CD4-positive, alpha-beta T cell treated with Interleukin-4 for 4 hours (primary cell): ENCODE measurements around the gene GSAP.
A peak's percentile ranks its signal among the peaks of the same experiment; 100 is the strongest.

Experiments
- DNase-seq: peaks from one replicate; pipeline ENCODE4 v3.0.0-alpha.2; 2020

The GSAP gene

DNA sequence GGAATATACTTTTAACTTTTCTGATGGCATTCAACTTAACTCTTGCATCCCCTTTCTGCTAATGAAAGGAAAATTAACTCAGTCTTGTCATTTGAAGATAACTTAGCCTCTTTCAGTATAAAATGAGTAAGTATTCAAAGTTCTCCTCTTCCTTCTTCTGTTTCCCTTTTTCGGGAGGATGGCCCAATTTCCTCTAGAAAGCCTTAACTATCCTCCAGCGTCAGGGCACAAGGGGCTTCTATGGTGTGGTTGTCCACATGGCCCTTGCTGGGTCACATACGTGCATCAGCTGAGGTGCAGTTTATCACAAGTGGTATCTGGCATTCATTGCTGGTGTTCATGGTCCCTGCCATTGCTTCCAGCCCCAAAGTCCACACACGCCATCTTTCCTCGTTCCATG is 17.8 kb upstream of the GSAP start:
- no peak for DNase-seq

- no peak for DNase-seq
These were observed 14.8 kb upstream of the GSAP start for GRCh38 chr7:77430927-77431326.

- DNase-seq: peak; percentile 24
These were observed 12.7 kb upstream of the GSAP start for GRCh38 chr7:77428777-77429231.

DNA sequence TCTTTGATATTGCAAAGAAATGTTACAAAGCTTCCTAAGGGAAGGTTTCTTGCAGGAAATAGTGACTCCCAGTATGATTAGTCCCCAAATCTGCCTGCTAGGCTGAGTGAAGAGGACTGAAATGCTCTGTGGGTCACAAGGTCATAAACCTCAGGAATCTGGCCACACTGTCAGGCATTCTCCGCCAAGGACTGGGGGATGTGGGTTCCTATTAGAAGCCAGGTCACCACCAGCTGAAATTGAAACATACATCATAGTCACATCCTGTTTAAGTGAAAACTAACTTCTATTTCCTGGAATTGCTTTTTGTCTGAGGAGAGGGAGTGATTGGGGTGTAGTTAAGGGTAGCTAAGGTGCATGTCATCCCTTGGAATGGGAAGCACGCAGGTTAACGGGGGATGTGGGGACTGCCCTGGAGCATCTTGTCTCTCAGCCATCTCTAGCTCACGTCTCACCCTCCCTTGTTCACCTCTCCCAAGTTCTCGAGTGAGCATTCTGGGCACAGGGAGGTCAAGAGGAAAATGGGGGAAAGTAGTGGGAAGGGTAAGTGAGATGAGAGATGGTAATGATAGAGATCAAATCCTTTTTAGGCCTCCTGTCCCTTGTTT is 12.0 kb upstream of the GSAP start:
- peak; percentile 14 for DNase-seq

DNA sequence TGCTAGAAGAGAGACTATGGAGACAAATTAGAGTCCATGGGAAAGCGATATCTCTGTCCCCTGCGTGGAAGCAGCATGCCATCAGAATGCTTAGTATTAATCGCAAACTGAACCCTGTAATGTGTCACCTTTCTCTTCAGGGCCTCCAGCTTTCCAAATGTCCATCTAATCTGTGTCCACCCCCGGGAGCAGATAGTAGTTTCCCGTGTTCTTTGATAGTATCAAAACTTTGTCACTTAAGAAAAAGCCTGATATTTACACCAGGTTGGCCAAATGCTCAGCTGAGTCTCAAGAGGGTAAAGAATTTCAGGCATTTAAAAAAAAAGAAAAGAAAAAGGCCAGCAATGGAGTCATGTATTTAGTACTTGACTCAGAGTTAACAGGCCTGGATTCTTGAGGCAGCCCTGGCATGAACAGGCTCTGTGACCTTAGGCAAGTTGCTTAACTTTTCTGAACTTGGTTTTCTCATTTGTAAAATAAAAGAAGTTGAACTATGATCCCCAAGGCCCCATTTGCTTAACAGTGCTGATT is 10.4 kb upstream of the GSAP start:
- no peak for DNase-seq

DNA sequence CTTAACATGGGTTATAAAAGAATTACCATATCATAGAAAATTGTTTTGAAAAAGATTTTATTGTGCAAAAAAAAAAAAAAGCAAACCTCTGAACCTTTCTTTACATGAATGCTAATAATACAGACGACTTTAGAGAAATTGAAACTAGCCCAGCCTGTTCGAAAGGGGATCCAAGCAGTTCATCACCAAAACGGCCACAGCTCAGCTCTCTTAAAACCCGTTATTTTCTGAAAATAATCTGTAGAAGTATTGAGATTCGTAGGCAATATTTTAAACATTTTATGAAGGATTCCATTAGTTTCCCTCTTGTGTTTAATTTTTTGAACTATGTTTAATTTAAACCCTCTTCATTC is 9.9 kb upstream of the GSAP start:
- DNase-seq: no peak

- no peak for DNase-seq
These were observed 9.2 kb upstream of the GSAP start for GRCh38 chr7:77425101-77426051.

DNA sequence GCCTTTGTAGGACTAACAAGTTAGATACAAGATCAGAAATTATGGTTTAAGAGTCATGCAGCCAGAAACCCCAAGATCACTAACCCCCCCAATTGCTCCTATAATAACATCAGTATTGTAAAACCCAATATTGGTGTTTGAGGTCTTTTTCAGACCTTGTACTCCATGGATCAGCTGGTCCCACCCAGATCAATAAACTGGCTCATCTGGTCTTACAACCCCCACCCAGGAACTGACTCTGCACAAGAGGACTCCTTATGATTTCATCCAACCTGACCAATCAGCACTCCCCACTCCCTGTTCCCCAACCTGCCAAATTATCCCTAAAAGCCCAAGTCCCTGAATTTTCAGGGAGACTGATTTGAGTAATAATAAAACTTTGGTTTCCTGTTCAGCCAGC is 6.4 kb upstream of the GSAP start:
- no peak for DNase-seq

DNA sequence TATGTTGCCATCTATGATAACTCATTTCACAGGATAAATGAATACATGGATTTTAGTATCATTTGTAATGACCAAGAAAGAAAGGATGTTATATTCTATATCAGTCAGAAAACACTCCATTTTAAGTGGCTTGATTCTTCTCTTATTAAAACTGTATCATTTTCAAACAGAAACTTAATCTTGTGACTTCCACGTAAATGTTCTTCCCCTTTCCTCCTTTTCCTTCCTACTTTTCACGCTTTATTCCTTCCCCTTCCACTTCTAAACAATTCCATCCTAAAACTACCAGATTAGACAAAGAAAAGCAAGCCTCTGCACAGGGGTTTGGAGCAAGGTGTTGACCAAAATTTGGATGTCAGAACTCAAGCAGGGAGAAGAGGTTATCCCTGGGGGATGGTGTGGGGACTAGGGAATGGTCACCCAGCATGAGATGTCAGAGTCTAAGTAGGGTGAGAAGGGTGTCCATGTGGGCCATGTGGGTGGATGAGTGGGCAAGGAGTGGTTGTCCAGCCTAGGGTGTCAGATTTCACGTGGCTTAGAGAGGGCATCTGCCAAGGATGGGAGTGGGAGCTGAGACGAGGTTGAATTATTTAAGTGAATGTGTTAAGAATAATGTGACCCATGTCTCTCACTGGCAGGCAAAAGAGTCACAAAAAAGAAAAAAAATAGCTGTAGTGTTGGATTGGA is 5.0 kb upstream of the GSAP start:
- no peak for DNase-seq

GRCh38 chr7:77420438-77420837 is 4.3 kb upstream of the GSAP start:
- DNase-seq: no peak

GRCh38 chr7:77419102-77419501 is 3.0 kb upstream of the GSAP start:
- no peak for DNase-seq

DNA sequence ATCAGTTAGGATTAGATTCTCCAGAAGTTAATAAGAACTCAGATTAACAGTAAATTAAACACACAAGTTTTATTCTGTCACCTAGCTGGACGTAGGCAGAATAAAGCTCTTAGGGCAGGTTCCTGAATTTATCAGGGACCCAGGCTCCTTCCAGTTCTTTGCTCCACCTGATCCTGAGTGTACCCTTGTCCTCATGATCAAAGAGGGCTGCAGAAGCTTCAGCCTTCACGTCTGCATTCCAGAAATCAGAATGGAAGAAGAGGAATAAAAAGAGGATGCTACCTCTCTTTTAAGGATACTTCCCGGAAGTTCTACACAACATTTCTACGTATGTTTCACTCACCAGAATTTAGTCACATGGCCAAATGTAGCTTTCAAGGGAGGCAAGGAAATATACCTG is 1.7 kb upstream of the GSAP start:
- no peak for DNase-seq

DNA sequence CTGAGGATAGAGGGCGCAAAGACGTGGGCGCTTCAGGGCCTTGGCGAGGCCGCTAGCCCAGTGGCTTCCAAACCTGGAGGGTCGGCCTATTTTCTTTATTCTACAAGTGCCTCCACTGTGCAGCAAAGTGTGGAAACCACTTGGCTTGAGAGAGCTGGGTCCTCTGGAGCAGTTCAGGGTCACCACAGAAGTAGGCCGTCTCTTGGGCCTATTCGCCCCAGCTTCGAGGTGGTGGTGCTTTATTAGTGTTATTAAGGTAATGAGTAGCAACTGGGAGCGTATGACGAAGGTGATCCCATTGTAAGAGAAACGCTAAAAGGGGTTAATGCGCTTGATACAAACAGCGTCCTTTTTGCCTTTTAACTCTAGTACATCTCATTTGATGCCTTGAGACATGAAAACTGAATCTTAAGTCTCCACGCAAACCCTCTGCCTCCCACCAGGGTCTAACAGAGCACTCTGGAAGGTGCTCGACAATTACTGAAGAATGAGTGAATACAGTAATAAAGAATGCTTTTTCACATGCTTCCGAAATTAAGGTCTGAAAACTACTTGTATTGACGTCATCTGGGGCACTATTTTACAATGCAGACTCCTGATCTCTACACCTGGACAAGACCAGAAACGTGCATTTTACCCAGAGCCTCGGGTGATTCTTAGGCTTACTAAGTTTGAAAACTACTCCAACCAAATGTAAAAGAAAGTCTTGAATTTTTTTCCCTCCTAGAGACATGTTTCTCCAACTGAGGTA is 647 bp upstream of the GSAP start:
- DNase-seq: no peak

DNA sequence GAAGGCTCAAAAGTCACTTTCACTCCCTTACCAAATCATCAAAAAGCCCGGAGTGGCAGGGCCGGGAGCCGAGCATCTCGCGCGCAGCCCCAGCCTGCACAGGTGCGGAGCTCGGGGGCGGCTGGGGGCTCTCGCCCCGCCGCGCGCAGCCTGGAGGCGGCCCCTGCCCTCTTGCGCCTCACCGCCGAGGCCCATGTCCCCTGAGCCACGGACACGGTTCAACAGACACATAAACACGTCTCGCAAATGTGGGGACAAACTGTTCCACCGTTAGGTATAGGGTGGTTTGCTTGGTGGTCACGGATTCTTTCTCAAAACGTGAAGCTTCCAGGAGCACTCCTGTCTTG is 700 bp downstream of the GSAP start:
- no peak for DNase-seq

GRCh38 chr7:77413861-77414424 is 2.2 kb downstream of the GSAP start:
- DNase-seq: no peak

GRCh38 chr7:77413128-77413527 is 3.0 kb downstream of the GSAP start:
- DNase-seq: no peak

- DNase-seq: peak; percentile 14
These were observed 6.2 kb downstream of the GSAP start for GRCh38 chr7:77409739-77410547.

DNA sequence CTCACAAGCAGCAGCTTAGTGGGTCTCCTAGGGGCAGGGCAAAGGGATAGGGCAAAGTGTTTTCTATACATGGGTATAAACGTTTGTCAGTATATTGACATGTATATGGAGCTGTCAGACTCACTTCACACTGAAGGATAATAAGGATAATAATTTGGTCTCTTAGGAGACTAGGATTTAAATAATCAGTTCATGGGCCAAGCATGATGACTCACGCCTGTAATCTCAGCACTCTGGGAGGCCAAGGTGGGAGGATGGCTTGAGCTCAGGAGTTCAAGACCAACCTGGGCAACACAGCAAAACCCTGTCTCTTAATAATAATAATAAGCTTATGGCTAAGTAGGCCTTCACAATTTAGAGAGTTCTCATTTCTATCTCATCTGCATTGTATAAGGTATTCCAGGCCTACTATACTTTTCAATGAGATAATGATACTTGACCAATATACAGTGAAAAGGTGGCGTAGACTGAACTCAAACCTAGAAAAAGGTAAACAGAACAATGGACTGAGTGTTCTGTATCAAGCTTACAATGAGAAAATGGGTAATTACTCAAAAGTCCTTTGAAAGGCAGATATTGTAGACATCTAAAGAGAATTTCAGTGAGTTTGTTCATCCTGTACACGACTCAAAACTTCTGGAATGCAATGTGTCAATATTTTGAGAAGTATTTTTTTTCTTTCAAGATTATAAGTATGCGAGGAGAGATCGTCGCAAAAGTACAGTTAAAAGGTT is 7.0 kb downstream of the GSAP start:
- DNase-seq: no peak

GRCh38 chr7:77407906-77408305 is 8.2 kb downstream of the GSAP start:
- DNase-seq: no peak

DNA sequence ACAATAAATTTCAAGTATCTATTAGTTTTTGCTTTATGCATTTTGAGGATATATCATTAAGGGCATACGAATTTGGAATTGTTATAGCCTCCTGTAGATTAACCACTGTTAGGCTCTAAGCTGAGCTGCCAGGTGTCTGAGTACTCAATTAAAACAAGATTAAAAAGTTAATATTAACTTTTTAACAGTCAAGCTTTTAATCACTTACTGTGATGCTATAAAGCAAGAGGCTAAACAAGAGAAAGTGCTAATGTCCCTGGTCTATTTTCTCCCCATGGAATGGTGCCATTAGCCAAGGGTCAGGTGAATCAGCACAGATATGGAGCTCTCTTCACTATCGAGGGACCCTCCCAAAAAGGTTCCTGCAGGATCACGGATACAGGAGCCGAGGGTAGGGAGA is 9.7 kb downstream of the GSAP start:
- no peak for DNase-seq

GRCh38 chr7:77404641-77405040 is 11.5 kb downstream of the GSAP start:
- DNase-seq: no peak
